ENCODE data around the gene GRIN2A. TPM values are rescaled to one million over a fixed set of nuclear protein-coding genes. Genes with fewer than 3 reads are reported as not detected.

Gene GRIN2A
- total and polyA plus RNA-seq, 2 experiments from 2014 or later: 0.05 to 1.6 TPM

GRCh38 chr16:9763505-9763904 is 418.7 kb downstream of the GRIN2A start:
- no peak overlapping the region for H3K27ac ChIP-seq
- H2AFZ ChIP-seq: no peak overlapping the region
- 75% methylated on average over 11 of the region's 11 CpGs for WGBS (ENCODE audit: low lambda C conversion rate, missing lambda C conversion rate)
- no peaks in the 10 kb centered on the region for H4K20me1 ChIP-seq (ENCODE audit: insufficient read depth, poor library complexity, severe bottlenecking)
- no peak overlapping the region for H3K4me2 ChIP-seq
- no peaks in the 10 kb centered on the region for H3K36me3 ChIP-seq (replicated peaks; ENCODE audit: insufficient read depth, low read depth)
- TF ChIP-seq EZH2 (IDR thresholded peaks at IDR 0.05; ENCODE audit: borderline replicate concordance) (no peak), EZH2phosphoT487 (IDR thresholded peaks at IDR 0.05; ENCODE audit: low read depth, severe bottlenecking, unreplicated experiment) (no peak)
- TF ChIP-seq, protein P1, sequence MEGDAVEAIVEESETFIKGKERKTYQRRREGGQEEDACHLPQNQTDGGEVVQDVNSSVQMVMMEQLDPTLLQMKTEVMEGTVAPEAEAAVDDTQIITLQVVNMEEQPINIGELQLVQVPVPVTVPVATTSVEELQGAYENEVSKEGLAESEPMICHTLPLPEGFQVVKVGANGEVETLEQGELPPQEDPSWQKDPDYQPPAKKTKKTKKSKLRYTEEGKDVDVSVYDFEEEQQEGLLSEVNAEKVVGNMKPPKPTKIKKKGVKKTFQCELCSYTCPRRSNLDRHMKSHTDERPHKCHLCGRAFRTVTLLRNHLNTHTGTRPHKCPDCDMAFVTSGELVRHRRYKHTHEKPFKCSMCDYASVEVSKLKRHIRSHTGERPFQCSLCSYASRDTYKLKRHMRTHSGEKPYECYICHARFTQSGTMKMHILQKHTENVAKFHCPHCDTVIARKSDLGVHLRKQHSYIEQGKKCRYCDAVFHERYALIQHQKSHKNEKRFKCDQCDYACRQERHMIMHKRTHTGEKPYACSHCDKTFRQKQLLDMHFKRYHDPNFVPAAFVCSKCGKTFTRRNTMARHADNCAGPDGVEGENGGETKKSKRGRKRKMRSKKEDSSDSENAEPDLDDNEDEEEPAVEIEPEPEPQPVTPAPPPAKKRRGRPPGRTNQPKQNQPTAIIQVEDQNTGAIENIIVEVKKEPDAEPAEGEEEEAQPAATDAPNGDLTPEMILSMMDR (IDR thresholded peaks at IDR 0.05; ENCODE audit: poor library complexity): no peak
- DNase-seq (ENCODE audit: low spot score): no peak
- H3K4me1 ChIP-seq (ENCODE audit: insufficient read depth): no peaks in the 10 kb centered on the region
- no peak overlapping the region for H3K4me3 ChIP-seq
- no peaks in the 10 kb centered on the region for H3K9me3 ChIP-seq (ENCODE audit: low read depth)
- no peaks in the 10 kb centered on the region for H3K79me2 ChIP-seq
- no peaks in the 10 kb centered on the region for H3K9me2 ChIP-seq (replicated peaks; ENCODE audit: insufficient read depth)
- H3K27me3 ChIP-seq: no peaks in the 10 kb centered on the region

GRCh38 chr16:9761870-9762269 is 420.4 kb downstream of the GRIN2A start:
- no peak overlapping the region for H2AFZ ChIP-seq
- H3K4me2 ChIP-seq: no peak overlapping the region
- no peaks in the 10 kb centered on the region for H3K9me3 ChIP-seq (ENCODE audit: low read depth)
- no peak overlapping the region for H3K4me3 ChIP-seq
- H3K27me3 ChIP-seq: peaks cover 8% of the 10 kb centered on the region
- no peak for DNase-seq (ENCODE audit: low spot score)
- H3K4me1 ChIP-seq (ENCODE audit: insufficient read depth): no peaks in the 10 kb centered on the region
- H3K27ac ChIP-seq: no peak overlapping the region
- TF ChIP-seq EZH2phosphoT487 (IDR thresholded peaks at IDR 0.05; ENCODE audit: low read depth, severe bottlenecking, unreplicated experiment) (no peak), EZH2 (IDR thresholded peaks at IDR 0.05; ENCODE audit: borderline replicate concordance) (no peak)
- TF ChIP-seq, protein P1 (IDR thresholded peaks at IDR 0.05; ENCODE audit: poor library complexity): no peak
- no peaks in the 10 kb centered on the region for H4K20me1 ChIP-seq (ENCODE audit: insufficient read depth, poor library complexity, severe bottlenecking)
- no peaks in the 10 kb centered on the region for H3K9me2 ChIP-seq (replicated peaks; ENCODE audit: insufficient read depth)
- H3K36me3 ChIP-seq (replicated peaks; ENCODE audit: insufficient read depth, low read depth): no peaks in the 10 kb centered on the region
- H3K79me2 ChIP-seq: no peaks in the 10 kb centered on the region
- WGBS (ENCODE audit: low lambda C conversion rate, missing lambda C conversion rate): 88% methylated on average over 6 of the region's 6 CpGs

DNA sequence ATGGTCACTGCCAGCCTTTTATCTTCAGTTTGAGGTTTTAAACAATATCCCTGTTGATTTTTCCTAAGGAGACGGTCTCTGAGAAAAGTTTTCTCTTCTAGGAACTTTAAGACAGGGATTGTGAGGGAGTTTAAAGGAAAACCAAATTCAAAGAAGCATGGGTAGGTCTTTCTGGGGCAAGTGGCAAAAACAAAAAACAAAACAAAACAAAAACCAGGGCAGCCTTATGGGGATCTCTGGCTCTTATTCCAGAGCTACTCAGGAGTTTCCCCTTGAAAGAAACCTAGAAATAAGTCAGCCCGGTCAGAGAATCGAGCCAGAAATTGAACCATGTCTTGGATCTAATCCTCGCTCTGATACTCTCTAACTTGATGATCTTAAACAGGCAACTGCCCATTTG is 424.5 kb downstream of the GRIN2A start:
- H4K20me1 ChIP-seq (ENCODE audit: insufficient read depth, poor library complexity, severe bottlenecking): no peaks in the 10 kb centered on the region
- no peak overlapping the region for H2AFZ ChIP-seq
- TF ChIP-seq EZH2phosphoT487 (IDR thresholded peaks at IDR 0.05; ENCODE audit: low read depth, severe bottlenecking, unreplicated experiment) (no peak), EZH2 (IDR thresholded peaks at IDR 0.05; ENCODE audit: borderline replicate concordance) (no peak)
- TF ChIP-seq, protein P1 (IDR thresholded peaks at IDR 0.05; ENCODE audit: poor library complexity): no peak
- peaks cover 15% of the 10 kb centered on the region for H3K27me3 ChIP-seq
- no peak overlapping the region for H3K4me2 ChIP-seq
- no peaks in the 10 kb centered on the region for H3K9me3 ChIP-seq (ENCODE audit: low read depth)
- WGBS (ENCODE audit: low lambda C conversion rate, missing lambda C conversion rate): 81% methylated on average over 4 of the region's 4 CpGs
- H3K79me2 ChIP-seq: no peaks in the 10 kb centered on the region
- H3K4me3 ChIP-seq: no peak overlapping the region
- no peaks in the 10 kb centered on the region for H3K9me2 ChIP-seq (replicated peaks; ENCODE audit: insufficient read depth)
- H3K27ac ChIP-seq: no peak overlapping the region
- no peaks in the 10 kb centered on the region for H3K36me3 ChIP-seq (replicated peaks; ENCODE audit: insufficient read depth, low read depth)
- no peak for DNase-seq (ENCODE audit: low spot score)
- H3K4me1 ChIP-seq (ENCODE audit: insufficient read depth): no peaks in the 10 kb centered on the region

DNA sequence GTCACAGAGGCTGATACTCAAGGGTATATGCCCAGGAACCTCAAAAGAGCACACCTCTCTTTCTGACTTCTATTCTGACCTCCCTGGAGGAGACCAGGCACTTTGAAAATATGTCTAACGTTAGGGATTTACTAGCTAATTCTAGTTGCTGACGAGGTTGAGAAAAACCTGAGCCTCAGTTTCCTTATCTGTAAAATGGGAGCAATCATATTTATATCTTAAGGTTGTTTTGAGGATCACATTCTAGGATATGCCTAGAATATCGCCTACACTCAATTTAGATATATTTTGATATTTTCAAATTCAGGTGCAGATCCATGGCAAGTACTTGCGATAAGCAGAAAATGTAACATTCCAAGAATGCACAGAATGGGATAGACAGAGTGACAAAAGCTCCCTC is 425.8 kb downstream of the GRIN2A start:
- H2AFZ ChIP-seq: no peak overlapping the region
- H3K79me2 ChIP-seq: no peaks in the 10 kb centered on the region
- H3K36me3 ChIP-seq (replicated peaks; ENCODE audit: insufficient read depth, low read depth): no peaks in the 10 kb centered on the region
- no peak overlapping the region for H3K4me3 ChIP-seq
- H3K4me2 ChIP-seq: no peak overlapping the region
- DNase-seq (ENCODE audit: low spot score): no peak
- H3K27ac ChIP-seq: no peak overlapping the region
- H3K9me3 ChIP-seq (ENCODE audit: low read depth): no peaks in the 10 kb centered on the region
- no peak for TF ChIP-seq EZH2phosphoT487 (IDR thresholded peaks at IDR 0.05; ENCODE audit: low read depth, severe bottlenecking, unreplicated experiment)
- TF ChIP-seq, protein P1 (IDR thresholded peaks at IDR 0.05; ENCODE audit: poor library complexity): no peak
- TF ChIP-seq EZH2 (IDR thresholded peaks at IDR 0.05; ENCODE audit: borderline replicate concordance): no peak
- no peaks in the 10 kb centered on the region for H3K4me1 ChIP-seq (ENCODE audit: insufficient read depth)
- no peaks in the 10 kb centered on the region for H4K20me1 ChIP-seq (ENCODE audit: insufficient read depth, poor library complexity, severe bottlenecking)
- WGBS (ENCODE audit: low lambda C conversion rate, missing lambda C conversion rate): 87% methylated on average over 4 of the region's 4 CpGs
- H3K27me3 ChIP-seq: peaks cover 15% of the 10 kb centered on the region
- no peaks in the 10 kb centered on the region for H3K9me2 ChIP-seq (replicated peaks; ENCODE audit: insufficient read depth)

Measured in hepatocyte (in vitro differentiated cells).